ENCODE results near the gene HOXA13. TPM values are rescaled to one million over a fixed set of nuclear protein-coding genes. Genes with fewer than 3 reads are reported as not detected.

The HOXA13 gene
- total RNA-seq, 1 experiment from 2014 or later, result not detected

- no peak for DNase-seq (ENCODE audit: low spot score)
- in situ Hi-C loops (cut with HindIII; ENCODE audit: low sequenced_read_pairs), result no loop called here
Observed at GRCh38 chr7:27239387-27240014, 39.6 kb upstream of the HOXA13 start.

DNA sequence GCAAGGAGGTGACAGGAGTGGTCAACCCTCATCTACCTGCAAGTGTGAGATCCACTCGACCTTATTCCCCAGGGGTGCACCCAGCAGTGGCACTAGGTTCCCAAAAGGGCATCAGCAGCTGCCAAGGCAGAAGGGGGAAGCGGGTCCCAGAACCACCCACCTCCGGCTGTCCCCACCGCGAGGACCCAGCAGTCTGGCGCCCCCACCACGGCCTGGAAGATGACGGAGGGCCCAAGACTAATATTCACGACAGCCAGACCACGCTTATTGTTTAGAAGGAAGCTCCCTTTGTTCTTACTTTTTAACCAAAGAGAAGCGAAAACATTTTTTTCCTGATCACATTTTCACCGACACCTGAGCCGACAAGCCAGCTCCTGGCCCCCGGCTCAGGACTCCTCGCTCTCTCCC lies 39.1 kb upstream of the HOXA13 start:
- DNase-seq (ENCODE audit: low spot score), result no peak
- in situ Hi-C loops (cut with HindIII; ENCODE audit: low sequenced_read_pairs), result no loop called here

DNA sequence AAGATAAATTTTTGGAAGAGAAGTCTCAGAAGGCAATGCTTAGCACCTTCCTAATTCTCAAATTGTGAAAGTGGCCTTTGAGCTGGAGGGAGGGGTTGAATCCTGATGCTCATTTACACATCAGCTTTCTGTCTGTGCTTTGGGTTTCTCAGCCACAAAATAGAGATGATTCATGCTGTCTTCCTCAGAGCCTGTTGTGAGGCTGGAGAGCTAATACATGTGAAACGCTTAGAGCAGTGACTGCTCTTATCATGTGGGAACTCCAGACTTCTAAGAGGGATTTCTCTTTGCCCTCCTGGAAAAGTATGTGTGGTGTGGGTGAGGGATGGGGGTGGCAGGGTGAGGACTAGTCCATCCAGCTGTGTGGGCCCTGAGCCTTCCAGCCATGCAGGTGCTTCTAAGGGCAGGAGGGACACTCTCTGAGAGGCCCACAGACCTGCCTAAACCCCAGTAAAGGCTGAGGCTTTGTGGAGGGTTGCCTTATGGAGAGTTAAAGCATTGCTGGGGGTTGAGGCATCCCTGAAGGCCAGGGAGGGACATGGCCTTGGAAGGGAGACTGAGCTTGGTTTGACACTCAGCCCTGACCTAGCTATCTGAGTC lies 37.9 kb upstream of the HOXA13 start:
- no peak for DNase-seq (ENCODE audit: low spot score)
- in situ Hi-C loops (cut with HindIII; ENCODE audit: low sequenced_read_pairs), result no loop called here

DNA sequence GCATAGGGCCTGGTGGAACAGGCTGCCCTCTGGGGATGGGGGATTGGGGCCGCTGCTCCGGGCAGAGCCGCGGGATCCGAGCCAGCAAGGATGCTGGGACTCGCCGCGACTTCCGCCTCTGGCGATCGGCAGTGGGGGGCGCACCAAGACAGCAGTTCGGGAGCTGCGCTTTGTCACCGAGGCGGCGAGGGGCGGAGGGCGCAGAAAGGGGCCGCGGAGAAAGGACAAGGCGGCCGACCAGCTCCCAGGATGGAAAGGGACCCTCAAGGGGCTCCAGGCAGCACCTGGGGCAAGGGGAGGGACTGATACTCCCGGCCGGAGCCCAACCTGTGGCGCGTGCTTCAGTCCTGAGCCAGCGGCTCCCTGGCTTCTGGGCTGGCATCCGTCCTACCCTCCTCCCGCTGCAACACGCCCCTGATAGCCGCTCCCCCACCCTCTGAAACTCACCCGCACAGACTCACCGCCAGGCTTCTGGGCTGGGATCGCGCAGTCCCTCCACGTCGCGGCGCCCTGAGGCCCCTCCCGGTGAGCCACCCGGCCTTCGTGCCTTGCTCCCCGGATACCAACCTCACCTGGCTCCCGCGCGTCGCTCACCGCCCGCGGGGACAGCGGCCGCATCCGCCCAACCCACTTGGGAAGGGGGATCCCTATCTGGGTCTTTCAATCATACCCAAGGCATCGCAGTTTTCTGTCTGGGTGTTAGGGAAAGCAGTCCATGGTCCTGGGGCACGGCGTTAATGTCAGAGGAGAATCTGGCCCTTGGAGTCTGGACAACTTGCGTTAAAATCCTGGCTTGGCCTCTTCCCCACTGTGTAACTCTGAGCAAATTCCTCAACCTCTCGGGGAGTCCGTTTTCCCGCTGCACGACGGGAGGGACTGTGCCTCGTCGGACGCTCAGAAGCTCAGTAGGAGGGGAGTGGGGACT lies 35.8 kb upstream of the HOXA13 start:
- in situ Hi-C loops (cut with HindIII; ENCODE audit: low sequenced_read_pairs), result no loop called here
- no peak for DNase-seq (ENCODE audit: low spot score)

- in situ Hi-C loops (cut with HindIII; ENCODE audit: low sequenced_read_pairs), result no loop called here
Observed at GRCh38 chr7:27229448-27229847, 29.6 kb upstream of the HOXA13 start.

GRCh38 chr7:27224983-27225934 lies 25.4 kb upstream of the HOXA13 start:
- no peak for DNase-seq (ENCODE audit: low spot score)
- in situ Hi-C loops (cut with HindIII; ENCODE audit: low sequenced_read_pairs), result no loop called here

More at GRCh38 chr7:27229448-27229847, 29.6 kb upstream of the HOXA13 start:
- DNase-seq (ENCODE audit: low spot score), result no peak

GRCh38 chr7:27223941-27224575 lies 24.2 kb upstream of the HOXA13 start:
- in situ Hi-C loops (cut with HindIII; ENCODE audit: low sequenced_read_pairs), result no loop called here

GRCh38 chr7:27221201-27221797 lies 21.4 kb upstream of the HOXA13 start:
- in situ Hi-C loops (cut with HindIII; ENCODE audit: low sequenced_read_pairs), result no loop called here
- DNase-seq (ENCODE audit: low spot score), result no peak

More at GRCh38 chr7:27223941-27224575, 24.2 kb upstream of the HOXA13 start:
- no peak for DNase-seq (ENCODE audit: low spot score)

DNA sequence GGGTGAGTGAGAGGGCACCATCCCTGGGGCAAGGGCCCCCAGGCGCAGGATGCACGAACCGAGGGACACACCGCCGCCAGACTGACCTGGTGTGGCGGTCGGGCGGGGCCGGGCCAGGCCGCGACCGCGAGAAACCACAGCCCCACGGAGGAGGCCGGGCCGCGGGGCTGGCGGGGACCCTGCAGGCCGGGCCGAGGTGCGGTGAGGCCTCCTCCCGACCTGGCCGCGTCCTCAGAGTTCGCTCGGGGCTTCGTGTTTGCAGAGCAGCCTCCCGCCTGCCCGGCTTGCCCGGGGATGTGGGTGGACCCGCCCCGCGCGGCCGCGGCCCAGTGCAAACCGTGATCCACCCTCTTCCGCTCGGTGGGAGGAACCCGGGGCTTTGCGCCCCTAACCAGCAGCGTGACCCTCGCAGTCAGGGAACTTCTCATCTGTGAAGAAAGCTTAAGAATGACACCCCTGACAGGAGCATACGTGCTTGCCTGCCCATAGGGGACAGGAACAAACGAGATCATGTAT lies 20.6 kb upstream of the HOXA13 start:
- DNase-seq (ENCODE audit: low spot score), result no peak
- in situ Hi-C loops (cut with HindIII; ENCODE audit: low sequenced_read_pairs), result no loop called here

- no peak for DNase-seq (ENCODE audit: low spot score)
- in situ Hi-C loops (cut with HindIII; ENCODE audit: low sequenced_read_pairs), result no loop called here
Observed at GRCh38 chr7:27219821-27220220, 19.9 kb upstream of the HOXA13 start.

DNA sequence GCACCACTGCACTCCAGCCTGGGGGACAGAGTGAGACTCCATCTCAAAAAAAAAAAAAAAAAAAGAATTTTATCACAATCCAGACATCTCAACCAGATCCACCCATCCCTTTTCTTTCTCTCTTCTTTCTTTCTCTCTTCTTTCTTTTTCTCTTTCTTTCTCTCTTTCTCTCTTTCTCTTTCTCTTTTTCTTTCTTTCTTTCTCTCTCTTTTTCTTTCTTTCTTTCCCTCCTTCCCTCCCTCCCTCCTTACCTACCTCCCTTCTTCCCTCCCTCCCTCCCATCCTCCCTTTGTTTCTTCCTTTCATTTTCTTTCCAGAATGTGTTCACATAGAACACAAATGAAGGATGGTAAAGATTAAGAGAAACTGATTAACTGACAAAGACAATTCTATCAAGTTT lies 18.1 kb upstream of the HOXA13 start:
- in situ Hi-C loops (cut with HindIII; ENCODE audit: low sequenced_read_pairs), result no loop called here
- DNase-seq (ENCODE audit: low spot score), result no peak

DNA sequence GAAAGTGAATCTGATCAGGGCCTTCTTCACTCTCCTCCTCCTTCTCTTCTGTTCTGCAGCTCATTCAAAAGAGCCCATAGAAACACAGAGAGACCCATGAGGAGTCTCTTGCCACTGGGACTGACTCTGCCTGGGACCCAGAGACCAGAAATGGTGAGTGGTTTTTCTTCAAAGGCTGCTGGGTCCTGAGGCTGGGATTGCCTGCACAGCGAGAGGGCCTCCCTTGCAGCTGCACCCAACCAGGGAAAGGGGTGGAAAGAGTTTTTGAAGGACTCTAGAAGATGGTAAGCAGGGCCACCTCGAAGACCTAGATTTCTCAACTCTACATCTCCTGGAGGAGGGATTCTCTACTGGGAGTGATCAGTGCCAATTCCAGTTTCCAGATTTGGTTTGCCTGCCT lies 15.5 kb upstream of the HOXA13 start:
- in situ Hi-C loops (cut with HindIII; ENCODE audit: low sequenced_read_pairs), result no loop called here
- DNase-seq (ENCODE audit: low spot score), result no peak

DNA sequence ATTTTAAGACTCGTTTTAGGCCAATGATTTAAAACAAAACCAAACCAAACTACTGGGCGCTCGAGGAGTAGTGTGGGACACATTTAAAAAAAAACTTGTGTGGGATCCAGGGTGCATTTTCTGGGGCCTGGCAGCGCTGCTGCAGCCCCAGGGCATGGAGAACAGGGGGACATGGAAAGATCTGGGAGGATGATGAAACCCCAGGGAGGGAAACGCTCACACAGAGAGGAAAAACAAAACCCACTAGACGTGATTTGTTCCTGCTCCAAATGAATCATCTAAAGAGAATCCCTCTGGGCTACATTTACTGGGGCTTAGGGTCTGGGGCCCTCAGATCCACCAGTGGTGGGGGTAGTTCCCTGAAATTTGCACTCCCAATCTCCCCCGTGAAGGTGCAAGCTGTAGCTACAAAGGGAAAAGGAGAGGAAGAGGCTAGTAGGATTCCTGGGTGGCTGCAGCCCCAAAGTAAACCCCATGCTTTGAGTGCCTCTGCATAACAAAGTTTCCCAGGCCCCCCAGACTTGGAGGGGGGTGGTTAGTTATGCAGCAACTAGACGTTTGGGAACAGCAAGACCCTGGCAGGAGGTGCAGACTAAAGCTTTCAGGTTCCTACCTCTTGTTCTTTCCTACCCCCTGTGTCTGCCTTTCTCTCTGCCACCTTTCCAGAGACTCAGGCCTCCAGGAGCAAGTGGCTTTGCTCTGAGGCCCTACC lies 14.5 kb upstream of the HOXA13 start:
- no peak for DNase-seq (ENCODE audit: low spot score)
- in situ Hi-C loops (cut with HindIII; ENCODE audit: low sequenced_read_pairs), result no loop called here

DNA sequence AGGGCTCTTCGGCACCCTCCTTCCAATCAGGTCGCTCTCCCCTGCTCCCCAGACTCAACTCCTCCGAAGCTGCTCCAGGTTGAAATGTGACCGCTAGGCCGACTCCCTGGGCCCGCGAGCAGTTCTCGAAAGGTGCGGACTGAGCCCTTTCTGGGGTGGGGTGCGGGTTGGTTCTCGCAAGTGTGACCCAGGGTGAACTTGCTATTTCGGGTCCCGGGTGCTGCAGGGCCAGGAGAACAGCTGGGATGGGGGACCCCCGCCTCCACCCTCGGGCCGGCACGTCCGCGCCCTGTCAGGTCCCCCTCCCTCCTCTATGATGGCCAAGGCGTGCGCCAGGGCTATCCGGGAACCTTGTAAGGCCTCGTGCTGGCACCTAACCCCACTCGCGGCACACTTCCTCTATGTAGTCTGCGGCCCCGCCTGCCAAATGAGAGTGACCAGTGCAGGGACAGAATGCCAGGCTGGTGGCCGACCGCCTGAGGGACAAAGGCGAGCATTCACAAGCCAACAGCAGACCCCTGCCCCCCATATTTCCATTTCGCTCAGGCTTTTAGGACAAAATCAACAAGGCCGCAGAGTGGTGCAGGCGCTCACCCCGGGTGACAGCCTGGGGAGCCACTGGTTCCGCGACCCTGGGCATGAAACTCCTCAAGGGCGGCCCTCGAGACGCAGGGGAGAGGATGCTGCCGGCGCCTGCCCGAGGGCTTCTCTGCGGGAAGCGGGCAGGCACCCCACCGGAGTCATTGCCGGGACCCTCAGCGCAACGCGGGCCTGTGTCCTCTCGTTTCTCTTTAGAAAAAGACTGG lies 13.7 kb upstream of the HOXA13 start:
- DNase-seq (ENCODE audit: low spot score), result no peak
- in situ Hi-C loops (cut with HindIII; ENCODE audit: low sequenced_read_pairs), result no loop called here

- no peak for DNase-seq (ENCODE audit: low spot score)
- in situ Hi-C loops (cut with HindIII; ENCODE audit: low sequenced_read_pairs), result no loop called here
Observed at GRCh38 chr7:27212497-27213432, 12.9 kb upstream of the HOXA13 start.

DNA sequence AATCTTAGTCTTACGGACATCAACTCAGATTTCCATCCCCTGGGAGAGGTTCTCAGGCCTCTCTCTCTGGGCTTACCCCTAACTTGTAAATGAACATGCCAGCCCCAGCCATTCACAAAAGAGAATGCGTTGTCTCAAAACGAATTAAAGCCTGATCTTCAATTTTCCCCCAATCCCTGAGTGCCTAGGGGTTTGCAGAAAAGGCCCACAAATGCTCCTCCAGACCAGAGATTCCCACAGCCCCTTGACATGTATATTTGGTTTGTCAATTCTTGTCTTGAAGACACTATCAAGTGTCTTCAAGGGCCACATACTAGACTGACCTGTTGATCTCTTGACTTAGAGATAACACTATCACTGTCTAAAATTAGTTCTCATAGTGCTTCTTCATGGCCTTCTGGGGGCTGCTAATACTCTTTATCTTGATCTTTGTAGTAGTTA lies 11.9 kb upstream of the HOXA13 start:
- DNase-seq (ENCODE audit: low spot score), result no peak
- in situ Hi-C loops (cut with HindIII; ENCODE audit: low sequenced_read_pairs), result no loop called here

Measured in G401 (cell line).